CD4-positive, alpha-beta memory T cell (primary cell): Measurements from ENCODE around the gene PTPN14. TPM values are rescaled to one million over a fixed set of nuclear protein-coding genes. Genes with fewer than 3 reads are reported as not detected.

ENCODE experiments used
- CTCF ChIA-PET: fragments of 350-600 bp; sonication (Branson Sonifier 250); formaldehyde crosslinking; loops from one replicate; lab custom pipeline; 2021; ENCODE audit warnings: inconsistent platforms; ENCODE audit not compliant: partially characterized antibody; lab: Charles Lee
- POLR2A ChIA-PET: fragments of 350-600 bp; sonication (Branson Sonifier 250); formaldehyde crosslinking; loops from one replicate; lab custom pipeline; 2021; ENCODE audit not compliant: partially characterized antibody; lab: Charles Lee
- DNase-seq, 5 donors: peaks; one replicate each; pipeline versions ENCODE4 v3.0.0 to v3.0.0-alpha.2; 2020 to 2022; ENCODE audit warnings: mixed read lengths in 1 of 5
- H3K27ac ChIP-seq: one replicate; pipeline ENCODE4 v1.7.0; 2013; ENCODE audit warnings: low read depth, low read length
- H3K27me3 ChIP-seq: 2 replicates; pipeline ENCODE4 v1.7.0; 2013; ENCODE audit warnings: mild to moderate bottlenecking, low read length, moderate library complexity; ENCODE audit not compliant: insufficient read depth
- H3K36me3 ChIP-seq: 2 replicates; pipeline ENCODE4 v1.7.0; 2013; ENCODE audit warnings: mild to moderate bottlenecking, low read length, moderate library complexity; ENCODE audit not compliant: insufficient read depth
- H3K4me1 ChIP-seq: 2 replicates; pipeline ENCODE4 v1.7.0; 2013; ENCODE audit warnings: mild to moderate bottlenecking, low read length, moderate library complexity; ENCODE audit not compliant: insufficient read depth
- H3K4me3 ChIP-seq, 2 donors: one replicate each; pipeline ENCODE4 v1.7.0; 2013; ENCODE audit warnings: low read length in 2 of 2, mild to moderate bottlenecking in 1 of 2
- H3K9me3 ChIP-seq, 2 donors: one replicate each; pipeline ENCODE4 v1.7.0; 2013; ENCODE audit warnings: low read length in 2 of 2, control low read depth in 1 of 2; ENCODE audit not compliant: control insufficient read depth in 1 of 2
- H3K27ac Mint-ChIP-seq, 7 donors: one replicate each; pipeline ENCODE4 v1.8.0; 2020 to 2021; ENCODE audit warnings: mixed read lengths in 7 of 7, mild to moderate bottlenecking in 6 of 7, inconsistent platforms in 3 of 7, moderate library complexity in 3 of 7
- H3K27me3 Mint-ChIP-seq, 2 donors: one replicate each; pipeline ENCODE4 v1.8.0; 2020 to 2021; ENCODE audit warnings: mixed read lengths in 2 of 2
- H3K36me3 Mint-ChIP-seq, 2 donors: one replicate each; pipeline ENCODE4 v1.8.0; 2020 to 2021; ENCODE audit warnings: mixed read lengths in 2 of 2, inconsistent platforms in 1 of 2, mild to moderate bottlenecking in 1 of 2
- H3K4me1 Mint-ChIP-seq, 4 donors: one replicate each; pipeline ENCODE4 v1.8.0; 2020 to 2021; ENCODE audit warnings: mixed read lengths in 4 of 4, mild to moderate bottlenecking in 1 of 4
- H3K4me3 Mint-ChIP-seq, 8 donors: one replicate each; pipeline ENCODE4 v1.8.0; 2020 to 2021; ENCODE audit warnings: mixed read lengths in 8 of 8, mild to moderate bottlenecking in 7 of 8, moderate library complexity in 6 of 8, inconsistent platforms in 3 of 8
- H3K9me3 Mint-ChIP-seq, 8 donors: one replicate each; pipeline ENCODE4 v1.8.0; 2020 to 2021; ENCODE audit warnings: mixed read lengths in 8 of 8, mild to moderate bottlenecking in 5 of 8, inconsistent platforms in 3 of 8, moderate library complexity in 1 of 8
- intact Hi-C: fragments of 100-400 bp; cut with micrococcal nuclease; formaldehyde crosslinking; loops from one replicate; pipeline ENCODE4 v1.15.1; 2023
- polyA plus RNA-seq, 2 donors: library from polyadenylated mRNA; unstranded; fragments of 300-500 nt; fragmentation: Illumina TruSeq; gene quantifications; one replicate each; pipeline ENCODE4 v1.2.3, GENCODE V29; 2021
- total RNA-seq, 2 experiments: library from RNA; stranded (reverse); gene quantifications; one replicate each; pipeline ENCODE4 v1.2.3, GENCODE V29; 2021

Gene PTPN14
- total and polyA plus RNA-seq, 4 experiments from 2014 or later: 0.03 to 0.28 (median 0.20) TPM; not detected in 1

GRCh38 chr1:214318356-214318755, 233.0 kb downstream of the PTPN14 start:
- H3K9me3 Mint-ChIP-seq: no peaks in the 10 kb centered on the region
- Histone ChIP-seq H3K36me3 (peaks cover 17% of the 10 kb centered on the region), H3K27me3 (no peaks in the 10 kb centered on the region), H3K9me3 (no peaks in the 10 kb centered on the region), H3K4me3 (no peak overlapping the region), H3K27ac (no peak overlapping the region), H3K4me1 (no peaks in the 10 kb centered on the region)
- H3K4me1 Mint-ChIP-seq: peaks cover 0 to 5% (median 2%) of the 10 kb centered on the region in 4 donors
- peaks cover 48 to 79% of the 10 kb centered on the region in 2 donors for H3K36me3 Mint-ChIP-seq
- POLR2A ChIA-PET: no interaction called here
- H3K27ac Mint-ChIP-seq: peak overlapping the region in 1 of 7 donors; percentile 37
- no peak overlapping the region for H3K4me3 Mint-ChIP-seq
- H3K27me3 Mint-ChIP-seq: no peaks in the 10 kb centered on the region
- DNase-seq: no peak
- intact Hi-C loops: no loop called here
- CTCF ChIA-PET: interaction anchor here (0.7 to 12.5 kb wide), 6 partner anchors 12 to 309 kb away, joined by 3 to 157 read pairs (median 4); no protein-coding TSS in a partner anchor

- Histone ChIP-seq H3K4me3 (no peak overlapping the region), H3K9me3 (no peaks in the 10 kb centered on the region), H3K36me3 (peaks cover 17% of the 10 kb centered on the region), H3K27ac (no peak overlapping the region), H3K4me1 (no peaks in the 10 kb centered on the region), H3K27me3 (no peaks in the 10 kb centered on the region)
- Mint-ChIP-seq H3K36me3 (peaks cover 48 to 72% of the 10 kb centered on the region in 2 donors), H3K27ac (no peak overlapping the region), H3K27me3 (no peaks in the 10 kb centered on the region), H3K4me1 (peaks cover 0 to 5% (median 2%) of the 10 kb centered on the region in 4 donors), H3K9me3 (no peaks in the 10 kb centered on the region), H3K4me3 (no peak overlapping the region)
- ChIA-PET POLR2A (no interaction called here), CTCF (interaction anchor here (0.7 to 12.5 kb wide), 6 partner anchors 12 to 320 kb away, joined by 3 to 157 read pairs (median 4); no protein-coding TSS in a partner anchor)
- no peak for DNase-seq
- intact Hi-C loops: no loop called here
Measured at GRCh38 chr1:214317734-214318133, 233.7 kb downstream of the PTPN14 start.

GRCh38 chr1:214317300-214317699, 234.1 kb downstream of the PTPN14 start:
- peaks cover 0 to 5% (median 2%) of the 10 kb centered on the region in 4 donors for H3K4me1 Mint-ChIP-seq
- CTCF ChIA-PET: interaction anchor here (1.2 to 12.5 kb wide), 5 partner anchors 13 to 321 kb away, joined by 3 to 157 read pairs (median 4); no protein-coding TSS in a partner anchor
- H3K9me3 Mint-ChIP-seq: no peaks in the 10 kb centered on the region
- no peak for DNase-seq
- Histone ChIP-seq H3K4me1 (no peaks in the 10 kb centered on the region), H3K4me3 (no peak overlapping the region), H3K36me3 (peaks cover 17% of the 10 kb centered on the region), H3K27ac (no peak overlapping the region), H3K27me3 (no peaks in the 10 kb centered on the region), H3K9me3 (no peaks in the 10 kb centered on the region)
- peaks cover 48 to 70% of the 10 kb centered on the region in 2 donors for H3K36me3 Mint-ChIP-seq
- POLR2A ChIA-PET: no interaction called here
- intact Hi-C loops: no loop called here
- H3K4me3 Mint-ChIP-seq: no peak overlapping the region
- H3K27ac Mint-ChIP-seq: peak overlapping the region in 1 of 7 donors; percentile 23
- no peaks in the 10 kb centered on the region for H3K27me3 Mint-ChIP-seq

GRCh38 chr1:214316593-214316992, 234.8 kb downstream of the PTPN14 start:
- Histone ChIP-seq H3K27me3 (no peaks in the 10 kb centered on the region), H3K9me3 (no peaks in the 10 kb centered on the region), H3K27ac (no peak overlapping the region), H3K4me1 (no peaks in the 10 kb centered on the region), H3K4me3 (no peak overlapping the region), H3K36me3 (peaks cover 17% of the 10 kb centered on the region)
- no peaks in the 10 kb centered on the region for H3K27me3 Mint-ChIP-seq
- POLR2A ChIA-PET: no interaction called here
- H3K36me3 Mint-ChIP-seq: peaks cover 44 to 68% of the 10 kb centered on the region in 2 donors
- H3K27ac Mint-ChIP-seq: no peak overlapping the region
- intact Hi-C loops: no loop called here
- no peak overlapping the region for H3K4me3 Mint-ChIP-seq
- H3K9me3 Mint-ChIP-seq: peaks cover 0 to 3% (median 0%) of the 10 kb centered on the region in 8 donors
- H3K4me1 Mint-ChIP-seq: peaks cover 2 to 10% (median 6%) of the 10 kb centered on the region in 4 donors
- CTCF ChIA-PET: interaction anchor here (1.2 to 12.5 kb wide), 4 partner anchors 13 to 321 kb away, joined by 3 to 157 read pairs (median 14); no protein-coding TSS in a partner anchor
- DNase-seq: no peak

- Mint-ChIP-seq H3K4me3 (no peak overlapping the region), H3K9me3 (peaks cover 0 to 3% (median 0%) of the 10 kb centered on the region in 8 donors), H3K4me1 (peaks cover 18 to 30% (median 23%) of the 10 kb centered on the region in 4 donors), H3K27ac (no peak overlapping the region), H3K36me3 (peaks cover 34 to 53% of the 10 kb centered on the region in 2 donors), H3K27me3 (no peaks in the 10 kb centered on the region)
- no peak for DNase-seq
- Histone ChIP-seq H3K27me3 (no peaks in the 10 kb centered on the region), H3K4me1 (peaks cover 21% of the 10 kb centered on the region), H3K4me3 (no peak overlapping the region), H3K9me3 (no peaks in the 10 kb centered on the region), H3K36me3 (peaks cover 12% of the 10 kb centered on the region), H3K27ac (no peak overlapping the region)
- ChIA-PET CTCF (interaction anchor here (1.5 to 12.5 kb wide), 2 partner anchors 16 to 53 kb away, joined by 8 to 157 read pairs; no protein-coding TSS in a partner anchor), POLR2A (interaction anchor here (0.9 kb wide), 1 partner anchor 17 kb away, joined by 3 read pairs; no protein-coding TSS in a partner anchor)
- intact Hi-C loops: no loop called here
Measured at GRCh38 chr1:214314178-214314843, 237.1 kb downstream of the PTPN14 start.

- CTCF ChIA-PET: interaction anchor here (3.7 to 12.5 kb wide), 2 partner anchors 18 to 51 kb away, joined by 26 to 157 read pairs; no protein-coding TSS in a partner anchor
- Histone ChIP-seq H3K27me3 (no peaks in the 10 kb centered on the region), H3K36me3 (peaks cover 8% of the 10 kb centered on the region), H3K27ac (no peak overlapping the region), H3K4me1 (peaks cover 22% of the 10 kb centered on the region), H3K4me3 (no peak overlapping the region), H3K9me3 (no peaks in the 10 kb centered on the region)
- POLR2A ChIA-PET: interaction anchor here (2.7 kb wide), 1 partner anchor 32 kb away, joined by 9 read pairs; the partner anchor contains the start of gene SMYD2
- Mint-ChIP-seq H3K4me3 (no peak overlapping the region), H3K4me1 (peaks cover 31 to 43% (median 36%) of the 10 kb centered on the region in 4 donors), H3K9me3 (peaks cover 0 to 3% (median 0%) of the 10 kb centered on the region in 8 donors), H3K36me3 (peaks cover 20 to 36% of the 10 kb centered on the region in 2 donors), H3K27me3 (no peaks in the 10 kb centered on the region), H3K27ac (peak overlapping the region in 4 of 7 donors; percentile 16 to 74 (median 32))
- intact Hi-C loops: no loop called here
- no peak for DNase-seq
Measured at GRCh38 chr1:214312530-214313051, 238.8 kb downstream of the PTPN14 start.
